GM18909 (cell line): ENCODE measurements around the gene DCDC2C.

Experiments used
- ATAC-seq: cut with Tn5 transposase; IDR thresholded peaks from one replicate; pipeline ENCODE4 v1.9.1; 2021; ENCODE audit warnings: mild to moderate bottlenecking; ENCODE audit not compliant: unreplicated experiment, poor library complexity

Gene DCDC2C

GRCh38 chr2:3672861-3673678, 30.3 kb upstream of the DCDC2C start:
- no peak for ATAC-seq

- ATAC-seq, result no peak
These were observed 29.1 kb upstream of the DCDC2C start for GRCh38 chr2:3674066-3674845.

- no peak for ATAC-seq
These were observed 27.7 kb upstream of the DCDC2C start for GRCh38 chr2:3675687-3676086.

- no peak for ATAC-seq
These were observed 25.9 kb upstream of the DCDC2C start for GRCh38 chr2:3677436-3677835.

- no peak for ATAC-seq
These were observed 25.2 kb upstream of the DCDC2C start for GRCh38 chr2:3678212-3678611.

- ATAC-seq, result no peak
These were observed 24.2 kb upstream of the DCDC2C start for GRCh38 chr2:3679180-3679579.

GRCh38 chr2:3679616-3680393, 23.6 kb upstream of the DCDC2C start:
- ATAC-seq, result no peak

GRCh38 chr2:3680548-3681345, 22.6 kb upstream of the DCDC2C start:
- ATAC-seq, result no peak

- ATAC-seq, result no peak
These were observed 21.8 kb upstream of the DCDC2C start for GRCh38 chr2:3681625-3682024.

GRCh38 chr2:3682811-3683210, 20.6 kb upstream of the DCDC2C start:
- ATAC-seq, result no peak

- ATAC-seq, result no peak
These were observed 19.5 kb upstream of the DCDC2C start for GRCh38 chr2:3683748-3684454.

- no peak for ATAC-seq
These were observed 13.2 kb upstream of the DCDC2C start for GRCh38 chr2:3689998-3690748.

- no peak for ATAC-seq
These were observed 11.0 kb upstream of the DCDC2C start for GRCh38 chr2:3692375-3692774.

GRCh38 chr2:3696545-3696944, 6.8 kb upstream of the DCDC2C start:
- no peak for ATAC-seq

GRCh38 chr2:3701071-3701470, 2.3 kb upstream of the DCDC2C start:
- ATAC-seq, result no peak

GRCh38 chr2:3703757-3704355, 481 bp downstream of the DCDC2C start:
- no peak for ATAC-seq

GRCh38 chr2:3704692-3705091, 1.3 kb downstream of the DCDC2C start:
- ATAC-seq, result no peak

- ATAC-seq, result no peak
These were observed 2.4 kb downstream of the DCDC2C start for GRCh38 chr2:3705782-3706181.
